ENCODE data around the gene LRSAM1. TPM values are rescaled to one million over a fixed set of nuclear protein-coding genes. Genes with fewer than 3 reads are reported as not detected.

Gene LRSAM1
- total RNA-seq, 1 donor from 2014 or later, result 6.7 TPM

DNA sequence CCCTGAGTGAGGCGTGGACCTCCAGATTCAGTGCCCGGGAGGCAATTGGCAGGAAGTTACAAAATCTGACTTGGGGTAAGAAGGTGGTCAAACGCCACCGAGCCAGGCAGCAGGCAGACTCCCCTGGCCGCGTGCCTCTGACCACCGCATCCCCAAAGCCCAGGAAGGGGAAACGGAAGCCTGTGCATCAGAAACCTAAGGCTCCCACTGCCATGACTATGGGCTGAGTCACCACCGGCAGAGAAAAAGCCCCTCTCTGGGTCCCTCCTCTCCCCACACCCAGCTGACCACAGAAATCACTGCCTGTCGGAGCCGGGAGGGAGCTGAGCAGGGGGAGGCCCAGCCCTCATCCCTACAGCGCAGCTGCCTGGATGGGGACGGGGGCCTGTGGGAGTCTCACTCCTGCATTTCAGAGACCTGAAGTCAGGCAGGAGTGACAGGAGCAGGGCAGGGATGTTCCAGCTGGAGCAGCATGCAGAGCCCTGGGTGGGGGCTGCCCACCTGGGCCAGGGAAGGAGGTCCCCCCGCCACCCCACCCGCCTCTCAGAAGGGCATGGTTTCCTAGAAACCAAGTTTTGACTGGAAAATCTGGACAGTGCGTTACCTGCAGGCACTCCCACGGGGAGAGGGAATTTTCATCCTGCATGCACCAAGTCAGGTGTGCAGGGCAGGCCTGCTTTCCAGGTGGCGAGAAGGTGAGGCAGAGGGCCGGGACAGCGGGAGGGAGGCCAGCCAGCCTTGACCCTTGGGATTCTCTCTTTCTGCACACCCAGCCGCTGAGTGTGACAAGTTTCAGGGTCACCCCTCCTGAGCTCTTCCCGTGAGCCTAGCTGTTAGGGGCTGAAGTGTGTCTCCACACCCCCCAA, 68.2 kb downstream of the LRSAM1 start:
- H4K20me1 ChIP-seq (ENCODE audit: low read depth), result no peaks in the 10 kb centered on the region
- Mint-ChIP-seq H3K9me3 (peaks cover 7% of the 10 kb centered on the region), H3K27me3 (ENCODE audit: insufficient read depth, low read depth) (peaks cover 2% of the 10 kb centered on the region), H3K27ac (peak overlapping the region; percentile 91), H3K36me3 (peaks cover 13% of the 10 kb centered on the region), H3K4me3 (no peak overlapping the region), H3K4me1 (peaks cover 16% of the 10 kb centered on the region)
- H2AFZ ChIP-seq (replicated peaks), result no peak overlapping the region
- no peak for DNase-seq (ENCODE audit: low spot score)
- peaks cover under 1% of the 10 kb centered on the region for H3F3A ChIP-seq (ENCODE audit: low read depth)
- peaks cover 4% of the 10 kb centered on the region for H3K9me3 ChIP-seq (ENCODE audit: low read depth)
- no peak for TF ChIP-seq EZH2phosphoT487 (IDR thresholded peaks at IDR 0.05)
- no peaks in the 10 kb centered on the region for H3K27me3 ChIP-seq
- no peaks in the 10 kb centered on the region for H3K79me2 ChIP-seq (ENCODE audit: low read depth)
- H3K27ac ChIP-seq, result no peak overlapping the region
- no peak overlapping the region for H3K9ac ChIP-seq
- no peak overlapping the region for H3K4me2 ChIP-seq
- H3K36me3 ChIP-seq, result no peaks in the 10 kb centered on the region
- no peaks in the 10 kb centered on the region for H3K4me1 ChIP-seq
- H3K4me3 ChIP-seq, result no peak overlapping the region

GRCh38 chr9:127520941-127521918, 69.9 kb downstream of the LRSAM1 start:
- Histone ChIP-seq H3K4me2 (no peak overlapping the region), H3F3A (ENCODE audit: low read depth) (peaks cover 3% of the 10 kb centered on the region), H3K4me3 (no peak overlapping the region), H3K36me3 (peaks cover 5% of the 10 kb centered on the region), H3K9ac (no peak overlapping the region), H4K20me1 (ENCODE audit: low read depth) (no peaks in the 10 kb centered on the region), H3K27ac (no peak overlapping the region), H2AFZ (replicated peaks) (no peak overlapping the region), H3K79me2 (ENCODE audit: low read depth) (no peaks in the 10 kb centered on the region), H3K9me3 (ENCODE audit: low read depth) (peaks cover 12% of the 10 kb centered on the region), H3K4me1 (no peaks in the 10 kb centered on the region), H3K27me3 (no peaks in the 10 kb centered on the region)
- H3K27me3 Mint-ChIP-seq (ENCODE audit: insufficient read depth, low read depth), result peaks cover 4% of the 10 kb centered on the region
- H3K4me3 Mint-ChIP-seq, result peak overlapping the region; percentile 53
- H3K4me1 Mint-ChIP-seq, result peaks cover 16% of the 10 kb centered on the region
- peaks cover 18% of the 10 kb centered on the region for H3K9me3 Mint-ChIP-seq
- no peak for TF ChIP-seq EZH2 (IDR thresholded peaks at IDR 0.05)
- TF ChIP-seq, protein P1, sequence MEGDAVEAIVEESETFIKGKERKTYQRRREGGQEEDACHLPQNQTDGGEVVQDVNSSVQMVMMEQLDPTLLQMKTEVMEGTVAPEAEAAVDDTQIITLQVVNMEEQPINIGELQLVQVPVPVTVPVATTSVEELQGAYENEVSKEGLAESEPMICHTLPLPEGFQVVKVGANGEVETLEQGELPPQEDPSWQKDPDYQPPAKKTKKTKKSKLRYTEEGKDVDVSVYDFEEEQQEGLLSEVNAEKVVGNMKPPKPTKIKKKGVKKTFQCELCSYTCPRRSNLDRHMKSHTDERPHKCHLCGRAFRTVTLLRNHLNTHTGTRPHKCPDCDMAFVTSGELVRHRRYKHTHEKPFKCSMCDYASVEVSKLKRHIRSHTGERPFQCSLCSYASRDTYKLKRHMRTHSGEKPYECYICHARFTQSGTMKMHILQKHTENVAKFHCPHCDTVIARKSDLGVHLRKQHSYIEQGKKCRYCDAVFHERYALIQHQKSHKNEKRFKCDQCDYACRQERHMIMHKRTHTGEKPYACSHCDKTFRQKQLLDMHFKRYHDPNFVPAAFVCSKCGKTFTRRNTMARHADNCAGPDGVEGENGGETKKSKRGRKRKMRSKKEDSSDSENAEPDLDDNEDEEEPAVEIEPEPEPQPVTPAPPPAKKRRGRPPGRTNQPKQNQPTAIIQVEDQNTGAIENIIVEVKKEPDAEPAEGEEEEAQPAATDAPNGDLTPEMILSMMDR (IDR thresholded peaks at IDR 0.05), result no peak
- peaks cover 27% of the 10 kb centered on the region for H3K36me3 Mint-ChIP-seq
- H3K27ac Mint-ChIP-seq, result peak overlapping the region; percentile 90
- DNase-seq (ENCODE audit: low spot score), result no peak

DNA sequence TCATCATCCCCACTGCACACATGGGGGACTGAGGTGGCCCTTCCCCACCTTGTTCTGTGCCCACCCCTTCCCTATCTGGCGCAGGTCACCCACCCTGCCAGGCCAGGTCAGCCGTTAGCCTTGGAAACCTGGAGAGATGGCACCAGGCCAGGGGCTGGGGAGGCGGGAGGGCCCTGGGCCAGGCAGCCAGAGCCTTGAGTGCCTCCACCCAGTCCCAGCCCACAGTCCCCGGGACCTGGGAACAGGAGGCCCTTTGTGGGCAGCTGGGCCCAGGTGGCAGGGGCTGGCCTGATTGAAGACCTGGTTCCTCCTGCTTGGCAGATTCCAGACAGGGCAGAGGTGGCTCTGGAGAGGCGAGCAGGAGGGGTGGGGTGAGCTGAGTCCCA, 70.6 kb downstream of the LRSAM1 start:
- H3K4me1 Mint-ChIP-seq, result peaks cover 19% of the 10 kb centered on the region
- Histone ChIP-seq H3K9ac (no peak overlapping the region), H4K20me1 (ENCODE audit: low read depth) (no peaks in the 10 kb centered on the region), H3K79me2 (ENCODE audit: low read depth) (no peaks in the 10 kb centered on the region), H3K4me3 (no peak overlapping the region), H3K36me3 (peaks cover 5% of the 10 kb centered on the region), H3K27ac (no peak overlapping the region), H3K27me3 (no peaks in the 10 kb centered on the region), H2AFZ (replicated peaks) (no peak overlapping the region), H3K9me3 (ENCODE audit: low read depth) (peaks cover 12% of the 10 kb centered on the region), H3K4me2 (no peak overlapping the region), H3F3A (ENCODE audit: low read depth) (peaks cover 3% of the 10 kb centered on the region), H3K4me1 (no peaks in the 10 kb centered on the region)
- no peak for DNase-seq (ENCODE audit: low spot score)
- peaks cover 4% of the 10 kb centered on the region for H3K27me3 Mint-ChIP-seq (ENCODE audit: insufficient read depth, low read depth)
- H3K27ac Mint-ChIP-seq, result peak overlapping the region; percentile 90
- TF ChIP-seq, protein P1 (IDR thresholded peaks at IDR 0.05), result no peak
- TF ChIP-seq EZH2 (IDR thresholded peaks at IDR 0.05), result no peak
- no peak for TF ChIP-seq EZH2phosphoT487 (IDR thresholded peaks at IDR 0.05)
- peaks cover 20% of the 10 kb centered on the region for H3K9me3 Mint-ChIP-seq
- peaks cover 32% of the 10 kb centered on the region for H3K36me3 Mint-ChIP-seq
- H3K4me3 Mint-ChIP-seq, result peak overlapping the region; percentile 53
